Pancreas (tissue), 10 donors: ENCODE results near the gene GPATCH4. TPM values are rescaled to one million over a fixed set of nuclear protein-coding genes. Genes with fewer than 3 reads are reported as not detected.
"Not testable (repeated sequence)": the region's sequence is repeated elsewhere in the genome, so short reads cannot be mapped to it uniquely, and the experiment has no call there.

Source experiments
- ATAC-seq, 4 donors: fragments of 200-7000 bp; cut with Tn5 transposase; one replicate each; pipeline versions ENCODE4 v1.8.0 to v1.9.1; 2020; ENCODE audit warnings: mild to moderate bottlenecking in 4 of 4, moderate library complexity in 4 of 4
- DNase-seq, 6 donors: peaks; one replicate each; pipeline ENCODE4 v3.0.0-alpha.2; 2020
- FAIRE-seq: peaks from 2 replicates; lab custom pipeline; 2012; peaks lifted over from hg19 to GRCh38; lab: Jason Lieb, UNC
- H3K27ac ChIP-seq, 4 donors: fragments of 200-600 bp; sonication (generic); 1 replicate in 3 of 4; 2 replicates in 1 of 4; pipeline versions ENCODE4 v1.5.0 to v1.8.0; 2020
- H3K27me3 ChIP-seq, 4 donors: fragments of 200-600 bp; one replicate each; pipeline ENCODE4 v1.8.0; 2021
- H3K36me3 ChIP-seq, 3 donors: fragments of 200-600 bp; sonication (generic) in 1 of 3; one replicate each; pipeline versions ENCODE4 v1.5.0 to v1.8.0; 2020 to 2021
- H3K4me1 ChIP-seq, 3 donors: fragments of 200-600 bp; one replicate each; pipeline ENCODE4 v1.8.0; 2021
- H3K4me3 ChIP-seq, 4 donors: fragments of 200-600 bp; sonication (generic) in 2 of 4; one replicate each; pipeline versions ENCODE4 v1.5.0 to v1.8.0; 2020 to 2021
- H3K9me3 ChIP-seq, 4 donors: fragments of 200-600 bp; one replicate each; pipeline ENCODE4 v1.8.0; 2021
- WGBS, 2 donors: extraction: QIAGEN DNeasy Blood & Tissue Kit; methylation state at CpG; one replicate each; pipeline ENCODE4 v1.1.7; 2013; 5-methylcytosine and 5-hydroxymethylcytosine counted together
- intact Hi-C, 3 donors: fragments of 100-400 bp; cut with DNase I; formaldehyde crosslinking; loops; one replicate each; pipeline versions ENCODE4 v1.11.1 to v1.14.2; 2022
- polyA plus RNA-seq, 2 donors: library from polyadenylated mRNA; stranded (reverse); fragments of 200-250 nt; gene quantifications; one replicate each; pipeline ENCODE4 v1.2.3, GENCODE V29; 2013
- total RNA-seq, 6 donors: library from RNA; stranded (reverse); fragmentation: NEBNext Ultra II Directional in 4 of 6; extraction: Animal tissue kit (Norgen Biotek cat#: 25700) in 4 of 6; gene quantifications; one replicate each; pipeline versions ENCODE4 v1.2.1 to v1.2.4, GENCODE V29; 2021 to 2023
- TF ChIP-seq, protein P1 (sequence below), 4 donors: fragments of 200-600 bp; sonication (generic) in 3 of 4; IDR thresholded peaks; one replicate each; pipeline versions ENCODE4 v1.5.0 to v1.8.0; 2021; ENCODE audit warnings: antibody characterized with exemption in 4 of 4
- donor health status: healthy with polysubstance abuse.
- donor health status: DM: no; HTN: no; CAD: no; lungs with moderate emphysema.
- donor health status: DM: no; HTN: no; CAD: no.
- donor health status: control.
- donor health status: control.
- donor health status: Bipolar disorder and iron deficiency.
- donor health status: DM: yes; HTN: yes; CAD: no.
- donor health status: DM: no; HTN: no; CAD: no.
- donor health status: DM: no; HTN: no; CAD: no.
- donor health status: DM: yes; HTN: yes; CAD: no.

GPATCH4 gene
- total and polyA plus RNA-seq, 8 donors = 6.4 to 16.9 (median 13.2) TPM

GRCh38 chr1:156591432-156592157 is 9.7 kb downstream of the GPATCH4 start, which contains the start of gene NAXE:
TSS of gene NAXE (plus strand) at chr1:156591776. CDS start at chr1:156591805, 29 bp downstream.
- intact Hi-C loops = no loop called here
- Histone ChIP-seq H3K4me3 (peak within 1 kb of the TSS; percentile 69 to 92 (median 74)), H3K4me1 (peaks cover 0 to 8% (median 4%) of the 10 kb centered on the region in 3 donors), H3K36me3 (peaks cover 0 to 13% (median 0%) of the 10 kb centered on the region in 3 donors), H3K27ac (peak within 1 kb of the TSS; percentile 47 to 76 (median 60)), H3K27me3 (no peaks in the 10 kb centered on the region), H3K9me3 (no peaks in the 10 kb centered on the region)
- 0 to 1% methylated on average over 48 to 60 of the region's 60 CpGs for WGBS, 2 donors
- DNase-seq (peak; percentile 64 to 89 (median 75)), FAIRE-seq (no peak), ATAC-seq (peak; percentile 97 to 98 (median 98))
- TF ChIP-seq, protein P1, sequence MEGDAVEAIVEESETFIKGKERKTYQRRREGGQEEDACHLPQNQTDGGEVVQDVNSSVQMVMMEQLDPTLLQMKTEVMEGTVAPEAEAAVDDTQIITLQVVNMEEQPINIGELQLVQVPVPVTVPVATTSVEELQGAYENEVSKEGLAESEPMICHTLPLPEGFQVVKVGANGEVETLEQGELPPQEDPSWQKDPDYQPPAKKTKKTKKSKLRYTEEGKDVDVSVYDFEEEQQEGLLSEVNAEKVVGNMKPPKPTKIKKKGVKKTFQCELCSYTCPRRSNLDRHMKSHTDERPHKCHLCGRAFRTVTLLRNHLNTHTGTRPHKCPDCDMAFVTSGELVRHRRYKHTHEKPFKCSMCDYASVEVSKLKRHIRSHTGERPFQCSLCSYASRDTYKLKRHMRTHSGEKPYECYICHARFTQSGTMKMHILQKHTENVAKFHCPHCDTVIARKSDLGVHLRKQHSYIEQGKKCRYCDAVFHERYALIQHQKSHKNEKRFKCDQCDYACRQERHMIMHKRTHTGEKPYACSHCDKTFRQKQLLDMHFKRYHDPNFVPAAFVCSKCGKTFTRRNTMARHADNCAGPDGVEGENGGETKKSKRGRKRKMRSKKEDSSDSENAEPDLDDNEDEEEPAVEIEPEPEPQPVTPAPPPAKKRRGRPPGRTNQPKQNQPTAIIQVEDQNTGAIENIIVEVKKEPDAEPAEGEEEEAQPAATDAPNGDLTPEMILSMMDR (IDR thresholded peaks at IDR 0.05) = no peak

GRCh38 chr1:156591181-156591431 is 10.2 kb downstream of the GPATCH4 start:
- H3K36me3 ChIP-seq = peaks cover 0 to 13% (median 0%) of the 10 kb centered on the region in 3 donors
- DNase-seq = no peak
- H3K9me3 ChIP-seq = no peaks in the 10 kb centered on the region
- no peak for FAIRE-seq
- intact Hi-C loops = no loop called here
- TF ChIP-seq, protein P1 (IDR thresholded peaks at IDR 0.05) = no peak
- peak overlapping the region; percentile 69 to 92 (median 74) for H3K4me3 ChIP-seq
- peaks cover 0 to 8% (median 4%) of the 10 kb centered on the region in 3 donors for H3K4me1 ChIP-seq
- H3K27ac ChIP-seq = peak overlapping the region; percentile 47 to 76 (median 60)
- no peak for ATAC-seq
- WGBS, 2 donors = 18 to 21% methylated on average over 6 of the region's 6 CpGs
- no peaks in the 10 kb centered on the region for H3K27me3 ChIP-seq

- intact Hi-C loops = no loop called here
- no peaks in the 10 kb centered on the region for H3K9me3 ChIP-seq
- no peaks in the 10 kb centered on the region for H3K27me3 ChIP-seq
- peak overlapping the region in 2 of 4 donors; percentile 72 to 92 for H3K4me3 ChIP-seq
- peak overlapping the region in 2 of 4 donors; percentile 67 to 76 for H3K27ac ChIP-seq
- FAIRE-seq = no peak
- DNase-seq = no peak
- 83% methylated on average over 10 of the region's 10 CpGs for WGBS, 2 donors
- H3K36me3 ChIP-seq = peaks cover 0 to 8% (median 0%) of the 10 kb centered on the region in 3 donors
- peaks cover 0 to 8% (median 4%) of the 10 kb centered on the region in 3 donors for H3K4me1 ChIP-seq
- TF ChIP-seq, protein P1 (IDR thresholded peaks at IDR 0.05) = no peak
- ATAC-seq = no peak
Measured at GRCh38 chr1:156590326-156591180, 10.7 kb downstream of the GPATCH4 start.

DNA sequence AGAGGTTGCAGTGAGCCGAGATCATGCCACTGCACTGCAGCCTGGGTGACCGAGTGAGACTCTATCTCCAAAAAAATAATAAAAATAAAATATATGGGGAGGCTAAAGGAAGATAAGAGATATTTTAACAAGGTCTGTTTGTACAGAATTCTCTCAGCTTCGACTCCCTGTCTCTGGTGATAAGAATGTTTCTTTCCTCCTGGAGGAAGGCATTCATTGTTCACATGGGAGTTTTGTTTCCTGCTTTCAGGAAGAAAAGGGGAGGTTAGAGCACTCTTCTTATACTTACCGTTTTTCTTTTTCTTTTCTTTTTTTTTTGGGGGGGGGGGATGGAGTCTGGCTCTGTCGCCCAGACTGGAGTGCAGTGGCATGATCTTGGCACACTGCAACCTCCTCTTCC is 11.7 kb downstream of the GPATCH4 start:
- FAIRE-seq (no peak), DNase-seq (no peak), ATAC-seq (no peak)
- Histone ChIP-seq H3K36me3 (no peaks in the 10 kb centered on the region), H3K27me3 (no peaks in the 10 kb centered on the region), H3K27ac (no peak overlapping the region), H3K9me3 (no peaks in the 10 kb centered on the region), H3K4me3 (no peak overlapping the region), H3K4me1 (peaks cover 0 to 8% (median 4%) of the 10 kb centered on the region in 3 donors)
- TF ChIP-seq, protein P1 (IDR thresholded peaks at IDR 0.05) = no peak
- 58 to 63% methylated on average over 5 of the region's 5 CpGs for WGBS, 2 donors
- intact Hi-C loops = no loop called here

DNA sequence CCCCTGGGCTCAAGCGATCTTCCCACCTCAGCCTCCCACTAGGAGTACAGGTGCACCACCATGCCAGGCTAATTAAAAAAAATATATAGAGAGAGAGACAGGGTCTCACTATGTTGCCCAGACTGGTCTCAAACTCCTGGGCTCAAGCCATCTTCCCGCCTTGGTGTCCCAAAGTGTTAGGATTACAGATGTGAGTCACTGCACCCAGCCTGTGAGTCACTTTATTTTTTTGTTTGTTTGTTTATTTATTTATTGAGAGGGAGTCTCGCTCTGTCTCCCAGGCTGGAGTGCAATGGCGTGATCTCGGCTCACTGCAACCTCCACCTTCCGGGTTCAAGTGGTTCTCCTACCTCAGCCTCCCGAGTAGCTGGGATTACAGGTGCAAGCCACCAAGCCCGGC is 13.4 kb downstream of the GPATCH4 start:
- H3K9me3 ChIP-seq, ATAC-seq, intact Hi-C loops, H3K4me1 ChIP-seq, FAIRE-seq, DNase-seq, H3K27ac ChIP-seq, H3K4me3 ChIP-seq, H3K27me3 ChIP-seq, H3K36me3 ChIP-seq: not testable (repeated sequence)
- WGBS, 2 donors = 78 to 87% methylated on average over 8 of the region's 8 CpGs
